ENCODE data around the gene SURF6. TPM values are rescaled to one million over a fixed set of nuclear protein-coding genes. Genes with fewer than 3 reads are reported as not detected.

Gene SURF6
- total RNA-seq, 2 experiments from 2014 or later, result 15.1 to 15.9 TPM

DNA sequence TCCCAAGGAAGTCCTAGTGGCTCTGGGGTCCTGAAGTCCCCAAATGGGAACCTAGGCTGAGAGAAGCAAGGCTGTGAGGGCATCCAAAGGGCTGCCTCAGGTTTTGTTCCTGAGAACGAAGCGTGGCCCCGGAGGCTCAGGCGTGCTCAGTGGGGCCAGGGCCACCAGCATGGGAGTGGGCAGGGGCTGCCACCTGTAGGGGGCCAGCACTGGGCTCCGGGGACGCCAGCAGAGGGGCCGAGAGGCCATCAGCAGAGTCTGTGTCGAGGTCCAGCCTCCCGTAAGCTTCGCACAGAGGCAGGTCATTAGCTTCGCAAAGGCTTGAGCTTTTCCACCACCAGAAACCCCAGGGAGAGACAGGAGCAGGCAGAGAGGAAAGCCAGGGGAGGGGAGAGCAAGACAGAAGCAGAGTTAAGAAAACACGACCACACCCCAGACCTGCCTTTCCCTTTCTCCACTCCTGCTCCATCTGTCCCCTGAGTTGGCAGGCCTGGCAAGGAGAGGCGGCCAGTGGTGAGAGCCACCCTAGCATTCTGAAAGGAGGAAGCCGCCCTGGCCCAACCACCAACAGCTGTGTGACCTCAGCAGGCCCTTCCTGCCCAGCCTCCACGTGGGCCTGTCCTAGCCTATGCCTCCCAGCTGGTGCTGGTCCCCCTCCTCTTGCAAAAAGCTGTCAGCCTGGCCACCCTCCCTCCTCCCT is 5.5 kb upstream of the SURF6 start:
- no peak for TF ChIP-seq CTCF (IDR thresholded peaks at IDR 0.05)
- ATAC-seq (ENCODE audit: poor library complexity) (no peak), DNase-seq (peak in 1 of 14 experiments; percentile 39)
- H3K9me3 Mint-ChIP-seq, result no peaks in the 10 kb centered on the region
- peaks cover 47% of the 10 kb centered on the region for H3K36me3 Mint-ChIP-seq (ENCODE audit: low read depth)
- Histone ChIP-seq H3K4me3 (ENCODE audit: low read length) (no peak overlapping the region), H3K27ac (ENCODE audit: low read depth in 1 of 2, low read length in 2 of 2) (no peak overlapping the region), H3K9me3 (ENCODE audit: control insufficient read depth in 1 of 2, insufficient read depth in 1 of 2, low read length in 2 of 2) (no peaks in the 10 kb centered on the region), H3K4me1 (ENCODE audit: insufficient read depth, low read length) (peaks cover 40% of the 10 kb centered on the region), H3K27me3 (ENCODE audit: control insufficient read depth in 1 of 2, insufficient read depth in 2 of 2, low read length in 2 of 2) (no peaks in the 10 kb centered on the region), H3K36me3 (ENCODE audit: insufficient read depth, low read length) (peaks cover 57% of the 10 kb centered on the region)
- ChIA-PET POLR2A (interaction anchor here (0.9 kb wide), 1 partner anchor 9 kb away, joined by 3 read pairs; no protein-coding TSS in a partner anchor), CTCF (no interaction called here)
- H3K4me1 Mint-ChIP-seq (ENCODE audit: low read depth), result peaks cover 23% of the 10 kb centered on the region
- H3K27me3 Mint-ChIP-seq, result no peaks in the 10 kb centered on the region
- no peak overlapping the region for H3K27ac Mint-ChIP-seq
- H3K4me3 Mint-ChIP-seq, result no peak overlapping the region
- intact Hi-C loops (cut with DNase I, micrococcal nuclease), result loop anchor here in 1 of 2 experiments (10.0 kb wide), 1 partner anchor 937 kb away; the partner anchor contains the start of gene TTF1

GRCh38 chr9:133340916-133341315 is 4.9 kb upstream of the SURF6 start:
- H3K36me3 Mint-ChIP-seq (ENCODE audit: low read depth), result peaks cover 45% of the 10 kb centered on the region
- no peaks in the 10 kb centered on the region for H3K9me3 Mint-ChIP-seq
- Histone ChIP-seq H3K27ac (ENCODE audit: low read depth in 1 of 2, low read length in 2 of 2) (no peak overlapping the region), H3K4me3 (ENCODE audit: low read length) (no peak overlapping the region), H3K9me3 (ENCODE audit: control insufficient read depth in 1 of 2, insufficient read depth in 1 of 2, low read length in 2 of 2) (no peaks in the 10 kb centered on the region), H3K36me3 (ENCODE audit: insufficient read depth, low read length) (peaks cover 54% of the 10 kb centered on the region), H3K4me1 (ENCODE audit: insufficient read depth, low read length) (peaks cover 38% of the 10 kb centered on the region), H3K27me3 (ENCODE audit: control insufficient read depth in 1 of 2, insufficient read depth in 2 of 2, low read length in 2 of 2) (no peaks in the 10 kb centered on the region)
- H3K27ac Mint-ChIP-seq, result peak overlapping the region; percentile 47
- no peak for TF ChIP-seq CTCF (IDR thresholded peaks at IDR 0.05)
- no peaks in the 10 kb centered on the region for H3K27me3 Mint-ChIP-seq
- ATAC-seq (ENCODE audit: poor library complexity), result no peak
- H3K4me1 Mint-ChIP-seq (ENCODE audit: low read depth), result peaks cover 23% of the 10 kb centered on the region
- ChIA-PET POLR2A (interaction anchor here (0.9 kb wide), 1 partner anchor 9 kb away, joined by 3 read pairs; no protein-coding TSS in a partner anchor), CTCF (interaction anchor here (1.2 kb wide), 1 partner anchor 146 kb away, joined by 3 read pairs; no protein-coding TSS in a partner anchor)
- intact Hi-C loops (cut with DNase I, micrococcal nuclease), result loop anchor here in 1 of 2 experiments (10.0 kb wide), 1 partner anchor 936 kb away; the partner anchor contains the start of gene TTF1
- no peak for DNase-seq
- H3K4me3 Mint-ChIP-seq, result peak overlapping the region; percentile 23

DNA sequence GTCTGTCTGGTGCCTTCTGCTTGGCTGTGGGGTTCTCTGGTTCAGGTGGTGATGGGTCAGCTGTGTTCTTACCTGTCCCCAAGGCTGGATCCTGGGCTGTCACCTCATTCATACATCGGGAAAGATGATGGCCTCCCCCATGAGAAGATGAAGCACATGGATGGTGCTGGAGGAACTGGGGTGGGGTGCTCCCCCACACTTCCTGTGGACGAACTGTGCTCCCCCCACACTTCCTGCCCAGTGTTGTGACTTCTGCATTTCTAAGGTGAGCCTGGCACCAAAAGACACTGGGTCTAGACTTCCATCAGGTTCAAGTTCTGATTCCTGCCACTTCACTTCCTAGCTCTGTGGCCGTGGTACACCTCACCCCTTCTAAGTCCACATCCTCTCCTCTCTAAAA is 4.3 kb upstream of the SURF6 start:
- Mint-ChIP-seq H3K4me1 (ENCODE audit: low read depth) (peaks cover 28% of the 10 kb centered on the region), H3K27me3 (no peaks in the 10 kb centered on the region), H3K36me3 (ENCODE audit: low read depth) (peaks cover 51% of the 10 kb centered on the region), H3K4me3 (peak overlapping the region; percentile 23), H3K9me3 (no peaks in the 10 kb centered on the region), H3K27ac (peak overlapping the region; percentile 47)
- H3K36me3 ChIP-seq (ENCODE audit: insufficient read depth, low read length), result peaks cover 51% of the 10 kb centered on the region
- peaks cover 38% of the 10 kb centered on the region for H3K4me1 ChIP-seq (ENCODE audit: insufficient read depth, low read length)
- POLR2A ChIA-PET, result interaction anchor here (1.0 to 1.6 kb wide), 3 partner anchors 8 to 15 kb away, joined by 3 to 5 read pairs (median 5); partner anchors contain the start of genes MED22 and RPL7A
- H3K27me3 ChIP-seq (ENCODE audit: control insufficient read depth in 1 of 2, insufficient read depth in 2 of 2, low read length in 2 of 2), result no peaks in the 10 kb centered on the region
- H3K27ac ChIP-seq (ENCODE audit: low read depth in 1 of 2, low read length in 2 of 2), result no peak overlapping the region
- no peak for TF ChIP-seq CTCF (IDR thresholded peaks at IDR 0.05)
- intact Hi-C loops (cut with DNase I, micrococcal nuclease), result loop anchor here in 1 of 2 experiments (10.0 kb wide), 1 partner anchor 935 kb away; the partner anchor contains the start of gene TTF1
- ATAC-seq (ENCODE audit: poor library complexity) (no peak), DNase-seq (peak in 1 of 14 experiments; percentile 15)
- no peak overlapping the region for H3K4me3 ChIP-seq (ENCODE audit: low read length)
- CTCF ChIA-PET, result interaction anchor here (1.2 kb wide), 1 partner anchor 146 kb away, joined by 3 read pairs; no protein-coding TSS in a partner anchor
- H3K9me3 ChIP-seq (ENCODE audit: control insufficient read depth in 1 of 2, insufficient read depth in 1 of 2, low read length in 2 of 2), result no peaks in the 10 kb centered on the region
